Measurements from ENCODE around the gene ANO1.

The ANO1 gene

DNA sequence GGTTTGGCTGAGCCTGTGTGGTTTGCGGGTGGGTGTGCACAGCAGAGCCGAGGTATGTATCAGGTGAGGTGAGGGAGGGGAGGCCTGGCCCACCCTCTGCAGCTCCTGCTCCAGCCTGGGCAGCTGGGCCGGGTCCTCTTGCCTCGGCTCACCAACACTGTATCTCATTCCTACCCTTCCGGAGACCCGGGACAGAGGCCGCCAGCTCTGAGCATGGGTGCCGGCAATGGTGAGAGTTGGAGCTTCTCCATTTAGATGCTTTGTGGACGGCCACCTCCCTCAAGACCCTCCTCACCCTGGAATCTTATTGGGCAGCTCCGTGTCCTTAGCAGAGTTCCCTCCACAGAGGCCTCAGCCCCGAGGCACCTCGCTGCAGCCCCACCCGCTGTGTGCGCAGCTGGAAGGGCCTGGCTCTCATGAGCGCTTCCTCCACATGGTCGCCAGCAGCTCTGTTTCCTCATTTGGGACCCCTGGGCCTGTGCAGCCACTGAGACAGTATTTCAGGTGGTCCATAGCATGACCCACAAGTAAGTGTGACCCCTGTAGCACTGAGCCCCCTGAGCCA lies 55.7 kb downstream of the ANO1 start:
- Histone ChIP-seq H3K18ac (ENCODE audit: low read length) (no peak overlapping the region), H3K79me2 (ENCODE audit: control insufficient read depth, insufficient read depth, low read length) (no peaks in the 10 kb centered on the region), H4K8ac (ENCODE audit: low read depth, low read length) (no peak overlapping the region), H2AK5ac (ENCODE audit: low read length) (no peak overlapping the region), H3K27ac (ENCODE audit: low read depth, low read length) (no peak overlapping the region), H2BK5ac (ENCODE audit: low read length) (no peak overlapping the region), H3K4ac (ENCODE audit: low read depth, low read length) (no peak overlapping the region), H2BK15ac (replicated peaks; ENCODE audit: low read depth) (no peak overlapping the region), H3K4me2 (ENCODE audit: low read length) (no peak overlapping the region), H3K4me3 (ENCODE audit: low read length) (no peak overlapping the region), H2BK120ac (ENCODE audit: low read depth, low read length) (no peak overlapping the region), H3K4me1 (ENCODE audit: control insufficient read depth, low read depth, low read length) (peaks cover 5% of the 10 kb centered on the region), H3K23ac (ENCODE audit: low read length) (no peak overlapping the region), H3K9ac (ENCODE audit: low read length) (no peak overlapping the region), H3K56ac (ENCODE audit: low read length) (no peak overlapping the region), H3K36me3 (ENCODE audit: control insufficient read depth, insufficient read depth, low read length) (no peaks in the 10 kb centered on the region), H4K5ac (ENCODE audit: low read length) (no peak overlapping the region), H3K79me1 (ENCODE audit: low read length) (no peaks in the 10 kb centered on the region), H3K27me3 (ENCODE audit: insufficient read depth, low read length, poor library complexity) (no peaks in the 10 kb centered on the region)
- DNase-seq: no peak
- WGBS (ENCODE audit: extremely low coverage, insufficient coverage, low lambda C conversion rate): no CpG with 5 or more reads among the region's 16 CpGs

DNA sequence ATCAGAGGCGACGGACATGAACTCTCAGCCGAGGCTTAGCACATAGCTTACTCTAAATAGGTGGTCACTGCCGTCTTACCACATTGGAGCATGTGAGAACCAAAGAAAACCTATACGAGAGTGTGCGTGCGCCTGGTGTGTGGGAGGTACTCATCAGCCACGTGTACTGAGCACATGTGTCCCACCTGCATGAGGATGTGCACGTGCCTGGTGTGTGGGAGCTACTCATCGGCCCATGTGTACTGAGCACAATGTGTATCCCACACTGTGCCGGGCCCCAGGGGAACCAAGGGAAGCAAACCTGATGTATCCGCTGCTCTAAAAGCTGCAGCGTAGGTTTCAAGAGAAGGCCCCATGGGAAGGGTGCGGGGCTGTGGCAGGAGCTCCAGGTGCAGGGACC lies 56.4 kb downstream of the ANO1 start:
- no CpG with 5 or more reads among the region's 14 CpGs for WGBS (ENCODE audit: extremely low coverage, insufficient coverage, low lambda C conversion rate)
- H3K4me1 ChIP-seq (ENCODE audit: control insufficient read depth, low read depth, low read length): no peaks in the 10 kb centered on the region
- H4K5ac ChIP-seq (ENCODE audit: low read length): no peak overlapping the region
- no peaks in the 10 kb centered on the region for H3K79me1 ChIP-seq (ENCODE audit: low read length)
- no peak overlapping the region for H2BK15ac ChIP-seq (replicated peaks; ENCODE audit: low read depth)
- H3K27ac ChIP-seq (ENCODE audit: low read depth, low read length): no peak overlapping the region
- no peak overlapping the region for H3K23ac ChIP-seq (ENCODE audit: low read length)
- H3K4me2 ChIP-seq (ENCODE audit: low read length): no peak overlapping the region
- no peak overlapping the region for H3K4me3 ChIP-seq (ENCODE audit: low read length)
- no peaks in the 10 kb centered on the region for H3K79me2 ChIP-seq (ENCODE audit: control insufficient read depth, insufficient read depth, low read length)
- no peak overlapping the region for H3K56ac ChIP-seq (ENCODE audit: low read length)
- no peak overlapping the region for H4K8ac ChIP-seq (ENCODE audit: low read depth, low read length)
- no peak overlapping the region for H2BK5ac ChIP-seq (ENCODE audit: low read length)
- no peak overlapping the region for H3K9ac ChIP-seq (ENCODE audit: low read length)
- H2BK120ac ChIP-seq (ENCODE audit: low read depth, low read length): no peak overlapping the region
- H3K4ac ChIP-seq (ENCODE audit: low read depth, low read length): no peak overlapping the region
- no peak for DNase-seq
- no peaks in the 10 kb centered on the region for H3K27me3 ChIP-seq (ENCODE audit: insufficient read depth, low read length, poor library complexity)
- H2AK5ac ChIP-seq (ENCODE audit: low read length): no peak overlapping the region
- H3K18ac ChIP-seq (ENCODE audit: low read length): no peak overlapping the region
- no peaks in the 10 kb centered on the region for H3K36me3 ChIP-seq (ENCODE audit: control insufficient read depth, insufficient read depth, low read length)

DNA sequence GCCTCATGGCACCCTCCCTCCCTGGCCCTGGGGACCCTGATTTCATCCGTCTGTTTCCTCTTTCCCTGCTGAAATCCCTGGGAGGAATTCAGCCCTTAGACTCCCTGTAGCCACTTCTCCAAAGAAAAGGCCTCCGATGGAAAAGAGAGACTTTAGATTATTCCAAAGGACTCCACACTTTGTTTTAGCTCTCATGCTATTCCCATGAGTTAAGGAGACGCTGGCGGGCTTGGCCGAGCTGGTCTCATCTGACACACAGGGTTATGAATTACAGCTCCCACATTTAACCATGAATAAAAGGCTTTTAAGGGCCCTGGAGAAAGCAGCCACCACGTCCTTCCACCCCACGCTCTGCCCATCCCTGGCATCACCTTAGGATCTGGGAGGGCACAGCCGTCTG lies 57.0 kb downstream of the ANO1 start:
- H3K4me2 ChIP-seq (ENCODE audit: low read length): no peak overlapping the region
- H2BK5ac ChIP-seq (ENCODE audit: low read length): no peak overlapping the region
- no peak overlapping the region for H3K27ac ChIP-seq (ENCODE audit: low read depth, low read length)
- no peak overlapping the region for H3K18ac ChIP-seq (ENCODE audit: low read length)
- no peaks in the 10 kb centered on the region for H3K79me1 ChIP-seq (ENCODE audit: low read length)
- no peak overlapping the region for H3K4ac ChIP-seq (ENCODE audit: low read depth, low read length)
- no peaks in the 10 kb centered on the region for H3K79me2 ChIP-seq (ENCODE audit: control insufficient read depth, insufficient read depth, low read length)
- no peaks in the 10 kb centered on the region for H3K36me3 ChIP-seq (ENCODE audit: control insufficient read depth, insufficient read depth, low read length)
- H3K27me3 ChIP-seq (ENCODE audit: insufficient read depth, low read length, poor library complexity): no peaks in the 10 kb centered on the region
- H4K5ac ChIP-seq (ENCODE audit: low read length): no peak overlapping the region
- H2BK15ac ChIP-seq (replicated peaks; ENCODE audit: low read depth): no peak overlapping the region
- no peak overlapping the region for H3K56ac ChIP-seq (ENCODE audit: low read length)
- no peak overlapping the region for H3K23ac ChIP-seq (ENCODE audit: low read length)
- H2BK120ac ChIP-seq (ENCODE audit: low read depth, low read length): no peak overlapping the region
- WGBS (ENCODE audit: extremely low coverage, insufficient coverage, low lambda C conversion rate): no CpG with 5 or more reads among the region's 8 CpGs
- H3K4me3 ChIP-seq (ENCODE audit: low read length): no peak overlapping the region
- DNase-seq: no peak
- no peak overlapping the region for H2AK5ac ChIP-seq (ENCODE audit: low read length)
- H3K4me1 ChIP-seq (ENCODE audit: control insufficient read depth, low read depth, low read length): no peaks in the 10 kb centered on the region
- H4K8ac ChIP-seq (ENCODE audit: low read depth, low read length): no peak overlapping the region
- no peak overlapping the region for H3K9ac ChIP-seq (ENCODE audit: low read length)

DNA sequence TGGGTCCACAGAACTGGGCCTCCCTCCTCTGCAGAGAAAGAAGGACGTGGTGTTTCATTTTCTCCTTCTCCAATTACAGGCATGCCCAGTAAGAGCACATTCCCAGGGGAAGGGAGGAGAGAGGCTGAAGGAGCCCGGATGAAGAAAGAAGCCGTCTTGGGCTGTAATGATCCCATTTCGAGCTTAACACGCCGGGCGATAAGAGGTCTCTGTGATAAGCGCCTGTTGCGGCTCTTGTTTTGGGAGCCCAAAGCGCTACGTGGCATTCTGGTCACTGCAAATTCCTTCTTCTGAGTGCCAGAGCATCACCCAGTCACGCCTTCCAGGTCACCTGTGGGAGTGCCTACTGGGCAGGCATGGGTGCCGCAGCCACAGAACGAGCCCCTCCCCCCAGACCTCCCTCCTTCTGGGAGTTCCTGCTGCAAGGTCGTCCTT lies 57.5 kb downstream of the ANO1 start:
- Histone ChIP-seq H3K56ac (ENCODE audit: low read length) (peak overlapping the region; percentile 10), H4K8ac (ENCODE audit: low read depth, low read length) (no peak overlapping the region), H3K4me3 (ENCODE audit: low read length) (no peak overlapping the region), H3K79me1 (ENCODE audit: low read length) (no peaks in the 10 kb centered on the region), H2AK5ac (ENCODE audit: low read length) (no peak overlapping the region), H3K27me3 (ENCODE audit: insufficient read depth, low read length, poor library complexity) (no peaks in the 10 kb centered on the region), H3K27ac (ENCODE audit: low read depth, low read length) (no peak overlapping the region), H3K18ac (ENCODE audit: low read length) (no peak overlapping the region), H3K4me2 (ENCODE audit: low read length) (no peak overlapping the region), H3K4me1 (ENCODE audit: control insufficient read depth, low read depth, low read length) (no peaks in the 10 kb centered on the region), H4K5ac (ENCODE audit: low read length) (no peak overlapping the region), H3K9ac (ENCODE audit: low read length) (no peak overlapping the region), H2BK5ac (ENCODE audit: low read length) (no peak overlapping the region), H3K23ac (ENCODE audit: low read length) (no peak overlapping the region), H2BK15ac (replicated peaks; ENCODE audit: low read depth) (no peak overlapping the region), H3K36me3 (ENCODE audit: control insufficient read depth, insufficient read depth, low read length) (no peaks in the 10 kb centered on the region), H3K4ac (ENCODE audit: low read depth, low read length) (no peak overlapping the region), H3K79me2 (ENCODE audit: control insufficient read depth, insufficient read depth, low read length) (no peaks in the 10 kb centered on the region), H2BK120ac (ENCODE audit: low read depth, low read length) (no peak overlapping the region)
- no CpG with 5 or more reads among the region's 15 CpGs for WGBS (ENCODE audit: extremely low coverage, insufficient coverage, low lambda C conversion rate)
- DNase-seq: peak; percentile 72

DNA sequence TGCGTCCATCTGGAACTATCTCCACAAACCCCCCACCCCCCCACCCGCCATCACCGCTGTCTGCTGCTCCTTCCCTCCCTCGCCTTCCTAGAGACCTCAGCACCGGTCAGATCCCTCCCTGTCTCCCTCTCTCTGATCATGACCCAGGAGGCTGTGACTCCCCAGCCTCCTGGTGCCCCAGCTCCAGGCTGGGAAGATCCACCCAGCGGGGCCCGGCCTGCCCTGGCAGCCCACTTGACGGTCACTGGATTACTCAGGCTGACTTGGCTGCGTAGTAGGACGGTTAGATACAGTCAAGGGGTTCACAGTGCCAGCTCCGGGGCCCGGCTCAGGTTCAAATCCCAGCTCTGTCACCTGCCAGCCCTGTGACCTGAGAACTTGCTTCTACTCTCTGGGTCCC lies 59.3 kb downstream of the ANO1 start:
- H3K27me3 ChIP-seq (ENCODE audit: insufficient read depth, low read length, poor library complexity): no peaks in the 10 kb centered on the region
- no peak overlapping the region for H3K18ac ChIP-seq (ENCODE audit: low read length)
- no CpG with 5 or more reads among the region's 12 CpGs for WGBS (ENCODE audit: extremely low coverage, insufficient coverage, low lambda C conversion rate)

DNA sequence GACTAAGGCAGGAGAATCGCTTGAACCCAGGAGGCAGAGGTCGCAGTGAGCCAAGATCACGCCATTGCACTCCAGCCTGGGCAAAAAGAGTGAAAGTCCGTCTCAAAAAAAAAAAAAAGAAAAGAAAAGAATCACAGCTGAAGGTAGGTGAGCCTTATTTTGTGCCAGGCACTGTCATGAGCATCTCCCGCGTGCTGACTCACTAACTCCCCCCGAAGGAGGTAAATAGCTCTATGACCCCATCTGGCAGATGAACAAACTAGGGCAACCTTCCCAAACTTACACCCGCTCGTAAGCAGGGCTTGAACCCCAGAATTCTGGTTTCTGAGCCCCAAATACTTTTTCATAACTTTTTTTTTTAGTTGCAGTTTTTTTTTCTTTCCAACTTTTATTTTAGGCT lies 60.3 kb downstream of the ANO1 start:
- no peak overlapping the region for H3K23ac ChIP-seq (ENCODE audit: low read length)
- WGBS (ENCODE audit: extremely low coverage, insufficient coverage, low lambda C conversion rate): no CpG with 5 or more reads among the region's 9 CpGs
- no peak overlapping the region for H3K9ac ChIP-seq (ENCODE audit: low read length)
- H3K27me3 ChIP-seq (ENCODE audit: insufficient read depth, low read length, poor library complexity): no peaks in the 10 kb centered on the region
- no peak overlapping the region for H3K56ac ChIP-seq (ENCODE audit: low read length)
- H2BK120ac ChIP-seq (ENCODE audit: low read depth, low read length): no peak overlapping the region
- peaks cover 4% of the 10 kb centered on the region for H3K4me1 ChIP-seq (ENCODE audit: control insufficient read depth, low read depth, low read length)
- H3K4me2 ChIP-seq (ENCODE audit: low read length): no peak overlapping the region
- no peak overlapping the region for H3K4ac ChIP-seq (ENCODE audit: low read depth, low read length)
- H3K27ac ChIP-seq (ENCODE audit: low read depth, low read length): no peak overlapping the region
- no peaks in the 10 kb centered on the region for H3K79me1 ChIP-seq (ENCODE audit: low read length)
- H2AK5ac ChIP-seq (ENCODE audit: low read length): no peak overlapping the region
- no peak overlapping the region for H2BK15ac ChIP-seq (replicated peaks; ENCODE audit: low read depth)
- H2BK5ac ChIP-seq (ENCODE audit: low read length): no peak overlapping the region
- no peaks in the 10 kb centered on the region for H3K36me3 ChIP-seq (ENCODE audit: control insufficient read depth, insufficient read depth, low read length)
- H3K18ac ChIP-seq (ENCODE audit: low read length): no peak overlapping the region
- H3K4me3 ChIP-seq (ENCODE audit: low read length): no peak overlapping the region
- H4K5ac ChIP-seq (ENCODE audit: low read length): no peak overlapping the region
- H3K79me2 ChIP-seq (ENCODE audit: control insufficient read depth, insufficient read depth, low read length): no peaks in the 10 kb centered on the region
- no peak overlapping the region for H4K8ac ChIP-seq (ENCODE audit: low read depth, low read length)
- no peak for DNase-seq

More for the DNA sequence above, 59.3 kb downstream of the ANO1 start:
- H3K9ac ChIP-seq (ENCODE audit: low read length): no peak overlapping the region
- H3K4me1 ChIP-seq (ENCODE audit: control insufficient read depth, low read depth, low read length): peaks cover 4% of the 10 kb centered on the region
- no peak overlapping the region for H3K27ac ChIP-seq (ENCODE audit: low read depth, low read length)
- H3K4me3 ChIP-seq (ENCODE audit: low read length): no peak overlapping the region
- no peak overlapping the region for H3K4ac ChIP-seq (ENCODE audit: low read depth, low read length)
- H3K79me1 ChIP-seq (ENCODE audit: low read length): no peaks in the 10 kb centered on the region
- H3K56ac ChIP-seq (ENCODE audit: low read length): no peak overlapping the region
- no peak for DNase-seq
- H4K5ac ChIP-seq (ENCODE audit: low read length): no peak overlapping the region
- no peak overlapping the region for H2BK120ac ChIP-seq (ENCODE audit: low read depth, low read length)
- H2BK5ac ChIP-seq (ENCODE audit: low read length): no peak overlapping the region
- H4K8ac ChIP-seq (ENCODE audit: low read depth, low read length): no peak overlapping the region
- H3K23ac ChIP-seq (ENCODE audit: low read length): no peak overlapping the region
- H2AK5ac ChIP-seq (ENCODE audit: low read length): no peak overlapping the region
- no peaks in the 10 kb centered on the region for H3K36me3 ChIP-seq (ENCODE audit: control insufficient read depth, insufficient read depth, low read length)
- no peak overlapping the region for H3K4me2 ChIP-seq (ENCODE audit: low read length)
- no peaks in the 10 kb centered on the region for H3K79me2 ChIP-seq (ENCODE audit: control insufficient read depth, insufficient read depth, low read length)
- no peak overlapping the region for H2BK15ac ChIP-seq (replicated peaks; ENCODE audit: low read depth)
